Gastrocnemius medialis (tissue), 4 donors: Measurements from ENCODE around the gene LMCD1.

Experiments
- POLR2A ChIP-seq, 2 donors: fragments of 450-650 bp; IDR thresholded peaks; one replicate each; pipeline ENCODE4 v1.6.1; 2017; ENCODE audit warnings: antibody characterized with exemption in 2 of 2, mild to moderate bottlenecking in 2 of 2, moderate library complexity in 2 of 2
- TF ChIP-seq, protein P1 (sequence below), 5 experiments: fragments of 450-650 bp in 3 of 5; fragments of 200-600 bp in 2 of 5; sonication (generic) in 2 of 5; IDR thresholded peaks in 4 of 5; conservative IDR thresholded peaks in 1 of 5; 1 replicate in 4 of 5; 2 replicates in 1 of 5; pipeline ENCODE4 v1.5.1; 2016 to 2019; ENCODE audit warnings: antibody characterized with exemption in 5 of 5, mild to moderate bottlenecking in 3 of 5, moderate library complexity in 3 of 5

DNA sequence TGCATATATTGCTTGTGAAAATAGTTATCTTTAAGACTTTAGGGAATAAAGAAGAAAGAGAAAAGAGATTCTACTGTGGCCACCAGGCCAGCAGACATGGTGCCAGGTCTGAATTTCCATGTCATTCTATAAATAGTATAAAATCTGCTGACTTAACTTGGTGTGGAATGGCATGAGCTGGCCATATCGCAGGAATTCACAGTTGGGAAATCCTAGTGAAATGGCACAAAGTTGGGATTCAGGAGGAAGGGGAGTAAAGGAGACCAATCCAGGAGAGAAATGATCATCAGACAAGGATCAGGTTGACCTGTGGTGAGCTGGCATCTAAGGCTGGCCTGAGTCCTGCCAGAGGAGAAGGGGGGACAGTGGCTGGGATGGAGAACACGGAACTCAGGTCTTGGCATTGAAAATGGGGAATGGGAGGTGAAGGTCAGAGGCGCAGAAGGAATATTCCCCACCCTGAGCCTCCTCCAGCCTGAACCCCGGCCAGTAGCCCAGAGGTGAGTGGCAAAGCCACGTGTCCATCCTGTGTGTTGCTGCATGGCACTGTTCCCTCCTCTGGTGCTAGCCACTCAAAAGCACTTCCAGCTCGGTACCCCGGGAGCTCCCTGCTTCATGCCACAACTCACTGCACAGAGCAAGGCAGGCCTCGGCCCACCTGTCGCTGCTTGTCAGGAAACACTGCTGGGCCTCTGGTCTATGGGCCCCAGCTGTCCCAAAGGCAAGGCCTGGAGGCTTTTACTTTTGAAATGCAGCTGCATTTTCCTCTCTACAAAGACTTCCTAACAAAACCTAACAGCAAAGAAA, 91.6 kb downstream of the LMCD1 start:
- TF ChIP-seq, protein P1, sequence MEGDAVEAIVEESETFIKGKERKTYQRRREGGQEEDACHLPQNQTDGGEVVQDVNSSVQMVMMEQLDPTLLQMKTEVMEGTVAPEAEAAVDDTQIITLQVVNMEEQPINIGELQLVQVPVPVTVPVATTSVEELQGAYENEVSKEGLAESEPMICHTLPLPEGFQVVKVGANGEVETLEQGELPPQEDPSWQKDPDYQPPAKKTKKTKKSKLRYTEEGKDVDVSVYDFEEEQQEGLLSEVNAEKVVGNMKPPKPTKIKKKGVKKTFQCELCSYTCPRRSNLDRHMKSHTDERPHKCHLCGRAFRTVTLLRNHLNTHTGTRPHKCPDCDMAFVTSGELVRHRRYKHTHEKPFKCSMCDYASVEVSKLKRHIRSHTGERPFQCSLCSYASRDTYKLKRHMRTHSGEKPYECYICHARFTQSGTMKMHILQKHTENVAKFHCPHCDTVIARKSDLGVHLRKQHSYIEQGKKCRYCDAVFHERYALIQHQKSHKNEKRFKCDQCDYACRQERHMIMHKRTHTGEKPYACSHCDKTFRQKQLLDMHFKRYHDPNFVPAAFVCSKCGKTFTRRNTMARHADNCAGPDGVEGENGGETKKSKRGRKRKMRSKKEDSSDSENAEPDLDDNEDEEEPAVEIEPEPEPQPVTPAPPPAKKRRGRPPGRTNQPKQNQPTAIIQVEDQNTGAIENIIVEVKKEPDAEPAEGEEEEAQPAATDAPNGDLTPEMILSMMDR (IDR thresholded peaks at IDR 0.05 in 4 of 5, conservative IDR thresholded peaks at IDR 0.05 in 1 of 5), result no peak
- no peak for TF ChIP-seq POLR2A (IDR thresholded peaks at IDR 0.05)
